Measurements from ENCODE around the gene ST6GALNAC6.
A peak's percentile ranks its signal among the peaks of the same experiment; 100 is the strongest.

DNA sequence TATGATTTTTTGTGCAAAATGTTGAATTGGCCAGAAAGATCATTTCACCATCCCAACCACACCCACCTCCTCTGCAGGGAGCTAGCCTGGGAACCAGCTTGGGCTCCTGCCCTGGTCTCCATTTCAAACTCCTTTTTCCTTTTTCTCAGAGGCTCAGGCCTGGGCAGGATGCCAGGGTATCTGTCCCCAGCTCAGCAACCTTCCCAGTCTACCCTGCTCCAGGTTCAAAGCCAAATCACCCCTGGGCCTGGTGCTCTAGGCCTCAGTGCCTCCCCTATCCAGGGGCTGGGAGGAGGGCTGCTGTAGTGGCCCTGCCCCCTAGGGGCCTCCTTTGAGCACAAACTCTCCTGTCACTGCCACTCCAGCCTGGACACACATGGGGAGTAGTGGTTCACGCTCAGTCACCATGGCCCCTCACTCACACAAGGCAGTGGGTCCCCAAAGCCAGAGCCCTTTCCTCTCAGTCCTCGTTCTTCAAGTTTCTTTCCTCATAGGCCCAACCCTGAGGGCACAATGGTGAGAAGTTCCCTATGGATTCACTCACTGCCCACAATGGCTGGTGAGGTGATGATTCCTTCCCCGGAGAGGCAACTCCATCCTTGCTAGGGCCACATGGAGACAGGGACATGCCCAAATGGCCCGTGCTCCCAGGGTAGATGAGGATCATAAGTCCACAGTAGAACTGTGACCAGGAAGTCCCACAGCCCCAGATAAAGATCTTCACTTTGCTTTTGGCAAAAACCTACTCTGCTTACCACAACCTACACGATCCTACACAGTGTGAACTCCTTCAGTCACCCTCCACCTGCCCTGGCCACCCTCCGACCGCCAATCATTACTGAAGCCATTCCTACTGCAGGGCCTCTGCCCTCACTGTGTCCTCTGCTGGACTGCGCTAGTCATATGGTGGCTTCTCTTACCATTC is 19.0 kb upstream of the ST6GALNAC6 start:
- peak; percentile 37; the same call in 1 of the 2 replicates for TF ChIP-seq GATA2 (IDR thresholded peaks at IDR 0.05; ENCODE audit: low read depth, low read length)
- TF ChIP-seq GATA3 (IDR thresholded peaks at IDR 0.05; ENCODE audit: low read depth, low read length) = no peak
